Endothelial cell of umbilical vein (primary cell): Measurements from ENCODE around the gene MED17. TPM values are rescaled to one million over a fixed set of nuclear protein-coding genes. Genes with fewer than 3 reads are reported as not detected.

Experiments used
- BruUV-seq: library from RNA; stranded (reverse); fragments of 400-500 nt; replicated peaks from 2 replicates; lab custom pipeline; 2021; lab: Mats Ljungman, UMichigan
- CTCF ChIA-PET: fragments of 300-600, 350-600 bp; sonication (Branson Sonifier 250); formaldehyde crosslinking; loops from one replicate; lab custom pipeline; 2021; ENCODE audit warnings: antibody characterized with exemption, inconsistent platforms; lab: Charles Lee
- POLR2A ChIA-PET: fragments of 300-600, 350-600 bp; sonication (Branson Sonifier 250); formaldehyde crosslinking; loops from one replicate; lab custom pipeline; 2021; ENCODE audit warnings: antibody characterized with exemption, inconsistent platforms; lab: Charles Lee
- DNase-seq: peaks from one replicate; pipeline ENCODE4 v3.0.0-alpha.2; 2011; ENCODE audit warnings: low read depth, low spot score
- FAIRE-seq: peaks from 2 replicates; lab custom pipeline; 2011; peaks lifted over from hg19 to GRCh38; lab: Jason Lieb, UNC
- H2AFZ ChIP-seq: 2 replicates; pipeline ENCODE4 v1.6.0; 2012; ENCODE audit warnings: low read depth, low read length, control low read depth, inconsistent platforms
- H3K27ac ChIP-seq: 2 replicates; pipeline ENCODE4 v1.5.1; 2011; ENCODE audit warnings: low read depth, mild to moderate bottlenecking, control low read depth, low read length, moderate library complexity; ENCODE audit not compliant: insufficient read depth
- H3K27me3 ChIP-seq, 2 experiments: 2 replicates each; pipeline versions ENCODE4 v1.6.0 to v1.6.1; 2011; ENCODE audit warnings: low read length in 2 of 2, mixed read lengths in 1 of 2; ENCODE audit not compliant: control insufficient read depth in 2 of 2, insufficient read depth in 2 of 2
- H3K36me3 ChIP-seq, 2 experiments: 2 replicates in 1 of 2; 3 replicates in 1 of 2; pipeline ENCODE4 v1.5.1; 2011; ENCODE audit warnings: low read length in 2 of 2, mild to moderate bottlenecking in 1 of 2, moderate library complexity in 1 of 2; ENCODE audit not compliant: control insufficient read depth in 2 of 2, insufficient read depth in 2 of 2; ENCODE audit errors: extremely low read depth in 1 of 2
- H3K4me1 ChIP-seq: 3 replicates; pipeline ENCODE4 v1.5.1; 2011; ENCODE audit warnings: mild to moderate bottlenecking, low read length; ENCODE audit not compliant: control insufficient read depth, insufficient read depth; ENCODE audit errors: extremely low read depth
- H3K4me2 ChIP-seq: 2 replicates; pipeline ENCODE4 v1.6.1; 2011; ENCODE audit warnings: low read length, control low read depth, mixed read lengths; ENCODE audit not compliant: insufficient read depth
- H3K4me3 ChIP-seq, 3 experiments: fragments of 200-600 bp in 1 of 3; sonication (generic), shearing (Covaris generic) in 1 of 3; replicated peaks in 1 of 3; 2 replicates each; pipeline ENCODE4 v1.5.1; 2011 to 2016; ENCODE audit warnings: control low read depth in 3 of 3, low read length in 3 of 3, mild to moderate bottlenecking in 2 of 3, inconsistent platforms in 1 of 3, low read depth in 1 of 3, moderate library complexity in 1 of 3; ENCODE audit not compliant: insufficient read depth in 1 of 3
- H3K79me2 ChIP-seq: 2 replicates; pipeline ENCODE4 v1.6.0; 2012; ENCODE audit warnings: low read length, inconsistent platforms; ENCODE audit not compliant: control insufficient read depth, insufficient read depth
- H3K9ac ChIP-seq: replicated peaks from 2 replicates; pipeline ENCODE3; 2011; ENCODE audit warnings: low read length, control low read depth; ENCODE audit not compliant: insufficient read depth; ENCODE audit errors: extremely low read depth
- H3K9me1 ChIP-seq: replicated peaks from 3 replicates; pipeline ENCODE4 v1.6.0; 2011; ENCODE audit warnings: mild to moderate bottlenecking, low read length; ENCODE audit not compliant: control insufficient read depth, insufficient read depth; ENCODE audit errors: extremely low read depth
- H3K9me3 ChIP-seq: replicated peaks from 2 replicates; pipeline ENCODE4 v1.5.1; 2012; ENCODE audit warnings: low read length, inconsistent platforms; ENCODE audit not compliant: control insufficient read depth, insufficient read depth
- H4K20me1 ChIP-seq: replicated peaks from 2 replicates; pipeline ENCODE3; 2011; ENCODE audit warnings: mild to moderate bottlenecking, low read length; ENCODE audit not compliant: control insufficient read depth, insufficient read depth; ENCODE audit errors: extremely low read depth
- EZH2 ChIP-seq: IDR thresholded peaks from 2 replicates; pipeline ENCODE4 v1.6.1; 2012; ENCODE audit warnings: borderline replicate concordance, low read depth, mild to moderate bottlenecking, moderate library complexity, low read length, inconsistent platforms; ENCODE audit not compliant: severe bottlenecking
- FOS ChIP-seq: IDR thresholded peaks from 2 replicates; pipeline ENCODE4 v1.6.1; 2011; ENCODE audit warnings: mild to moderate bottlenecking, low read length, moderate library complexity, borderline replicate concordance; ENCODE audit not compliant: insufficient read depth
- GATA2 ChIP-seq: IDR thresholded peaks from 2 replicates; pipeline ENCODE4 v1.7.0; 2011; ENCODE audit warnings: low read depth, mild to moderate bottlenecking, moderate library complexity, mixed read lengths, low read length; ENCODE audit not compliant: insufficient read length, insufficient read depth
- JUN ChIP-seq: IDR thresholded peaks from 2 replicates; pipeline ENCODE4 v1.6.1; 2011; ENCODE audit warnings: borderline replicate concordance, low read depth; ENCODE audit not compliant: insufficient read length, insufficient read depth
- MAX ChIP-seq: IDR thresholded peaks from 2 replicates; pipeline ENCODE4 v1.6.1; 2011; ENCODE audit not compliant: insufficient read depth, insufficient read length
- MYC ChIP-seq: IDR thresholded peaks from one replicate; pipeline ENCODE4 v1.6.1; 2011; ENCODE audit warnings: mild to moderate bottlenecking, low read depth, low read length
- POLR2A ChIP-seq: IDR thresholded peaks from 2 replicates; pipeline ENCODE4 v1.6.1; 2012; ENCODE audit warnings: low read depth, mild to moderate bottlenecking, control low read depth, low read length
- POLR2AphosphoS5 ChIP-seq: IDR thresholded peaks from 2 replicates; pipeline ENCODE4 v1.6.1; 2012; ENCODE audit warnings: low read depth, mild to moderate bottlenecking, control low read depth, low read length, moderate library complexity; ENCODE audit not compliant: insufficient read depth
- dilution Hi-C: fragments of 300-500 bp; cut with MboI; formaldehyde crosslinking; loops from one replicate; pipeline ENCODE4 v1.15.0; 2019; ENCODE audit warnings: low sequenced_read_pairs; ENCODE audit not compliant: extremely low pct_ligation_motif_present
- intact Hi-C: fragments of 100-400 bp; cut with micrococcal nuclease; formaldehyde crosslinking; loops from one replicate; pipeline ENCODE4 v1.10.0; 2022
- polyA plus RNA-seq, 4 experiments: library from polyadenylated mRNA; depleted of rRNA in 3 of 4; stranded (reverse) in 3 of 4; unstranded in 1 of 4; fragments of >200 nt; gene quantifications; 2 replicates each; pipeline versions ENCODE4 v1.2.1 to v1.2.3, GENCODE V29; 2011 to 2012; ENCODE audit warnings: missing spikeins in 1 of 4
- total RNA-seq: library from RNA; stranded (reverse); gene quantifications from 2 replicates; pipeline ENCODE4 v1.2.3, GENCODE V29; 2021
- TF ChIP-seq, protein P1 (sequence below), 2 donors: IDR thresholded peaks; 1 replicate in 1 of 2; 2 replicates in 1 of 2; pipeline ENCODE4 v1.5.1; 2011; ENCODE audit warnings: low read length in 2 of 2, mild to moderate bottlenecking in 2 of 2, moderate library complexity in 2 of 2, control low read depth in 1 of 2, inconsistent platforms in 1 of 2, low read depth in 1 of 2; ENCODE audit not compliant: insufficient read depth in 1 of 2; ENCODE audit errors: extremely low read depth in 1 of 2

The MED17 gene
- total and polyA plus RNA-seq, 2 donors (not counting 3 experiments of a cell fraction or from before 2014, with no cell fraction given) = 11.3 to 40.6 TPM

- H2AFZ ChIP-seq = no peak overlapping the region
- POLR2A ChIA-PET = no interaction called here
- H3K27ac ChIP-seq = no peak overlapping the region
- no peak for DNase-seq
- H3K27me3 ChIP-seq = no peaks in the 10 kb centered on the region
- no peaks in the 10 kb centered on the region for H3K9me1 ChIP-seq
- no peak overlapping the region for H3K9ac ChIP-seq
- CTCF ChIA-PET = no interaction called here
- no peak for FAIRE-seq
- H4K20me1 ChIP-seq = no peaks in the 10 kb centered on the region
- dilution Hi-C loops (no loop called here), intact Hi-C loops (no loop called here)
- no peak for TF ChIP-seq GATA2
- no peak for TF ChIP-seq FOS
- TF ChIP-seq, protein P1, sequence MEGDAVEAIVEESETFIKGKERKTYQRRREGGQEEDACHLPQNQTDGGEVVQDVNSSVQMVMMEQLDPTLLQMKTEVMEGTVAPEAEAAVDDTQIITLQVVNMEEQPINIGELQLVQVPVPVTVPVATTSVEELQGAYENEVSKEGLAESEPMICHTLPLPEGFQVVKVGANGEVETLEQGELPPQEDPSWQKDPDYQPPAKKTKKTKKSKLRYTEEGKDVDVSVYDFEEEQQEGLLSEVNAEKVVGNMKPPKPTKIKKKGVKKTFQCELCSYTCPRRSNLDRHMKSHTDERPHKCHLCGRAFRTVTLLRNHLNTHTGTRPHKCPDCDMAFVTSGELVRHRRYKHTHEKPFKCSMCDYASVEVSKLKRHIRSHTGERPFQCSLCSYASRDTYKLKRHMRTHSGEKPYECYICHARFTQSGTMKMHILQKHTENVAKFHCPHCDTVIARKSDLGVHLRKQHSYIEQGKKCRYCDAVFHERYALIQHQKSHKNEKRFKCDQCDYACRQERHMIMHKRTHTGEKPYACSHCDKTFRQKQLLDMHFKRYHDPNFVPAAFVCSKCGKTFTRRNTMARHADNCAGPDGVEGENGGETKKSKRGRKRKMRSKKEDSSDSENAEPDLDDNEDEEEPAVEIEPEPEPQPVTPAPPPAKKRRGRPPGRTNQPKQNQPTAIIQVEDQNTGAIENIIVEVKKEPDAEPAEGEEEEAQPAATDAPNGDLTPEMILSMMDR (IDR thresholded peaks at IDR 0.05; ENCODE audit: extremely low read depth in 1 of 2, insufficient read depth in 1 of 2, low read depth in 1 of 2, low read length in 2 of 2) = no peak
- no peak for TF ChIP-seq MYC
- TF ChIP-seq EZH2 = no peak
- no peak for TF ChIP-seq POLR2AphosphoS5
- TF ChIP-seq MAX = no peak
- TF ChIP-seq JUN = no peak
- no peak for TF ChIP-seq POLR2A
- no peaks in the 10 kb centered on the region for H3K4me1 ChIP-seq
- no peaks in the 10 kb centered on the region for H3K79me2 ChIP-seq
- no peaks in the 10 kb centered on the region for H3K9me3 ChIP-seq
- H3K4me2 ChIP-seq = no peak overlapping the region
- H3K36me3 ChIP-seq = peaks cover 10 to 11% of the 10 kb centered on the region in 2 experiments
- no TSS peak for BruUV-seq
- no peak overlapping the region for H3K4me3 ChIP-seq
Observed at GRCh38 chr11:93813974-93814373, 29.9 kb downstream of the MED17 start.
